Lung (tissue), 12 donors: ENCODE results near the gene NTHL1. TPM values are rescaled to one million over a fixed set of nuclear protein-coding genes. Genes with fewer than 3 reads are reported as not detected.
A peak's percentile ranks its signal among the peaks of the same experiment; 100 is the strongest.

Experiments
- ATAC-seq: fragments of 200-7000 bp; cut with Tn5 transposase; one replicate; pipeline ENCODE4 v1.9.1; 2020; ENCODE audit warnings: moderate number of reproducible peaks; ENCODE audit not compliant: insufficient read depth, low FRiP score
- DNase-seq, 3 donors: peaks; one replicate each; pipeline ENCODE4 v3.0.0-alpha.2; 2013 to 2017
- H3K27ac ChIP-seq, 2 donors: one replicate each; pipeline ENCODE4 v1.5.1; 2013; ENCODE audit warnings: mild to moderate bottlenecking in 2 of 2, moderate library complexity in 2 of 2, control low read depth in 1 of 2, inconsistent platforms in 1 of 2, low read depth in 1 of 2, low read length in 1 of 2
- H3K27me3 ChIP-seq, 3 donors: one replicate each; pipeline ENCODE4 v1.5.1; 2013; ENCODE audit warnings: low read length in 2 of 3; ENCODE audit not compliant: control insufficient read depth in 3 of 3, insufficient read depth in 3 of 3
- H3K36me3 ChIP-seq, 4 donors: one replicate each; pipeline ENCODE4 v1.5.1; 2013; ENCODE audit warnings: low read length in 4 of 4, mild to moderate bottlenecking in 1 of 4, moderate library complexity in 1 of 4; ENCODE audit not compliant: control insufficient read depth in 4 of 4, insufficient read depth in 4 of 4
- H3K4me1 ChIP-seq, 5 donors: one replicate each; pipeline ENCODE4 v1.5.1; 2013; ENCODE audit warnings: low read length in 5 of 5, mild to moderate bottlenecking in 2 of 5, moderate library complexity in 1 of 5; ENCODE audit not compliant: control insufficient read depth in 5 of 5, insufficient read depth in 5 of 5
- H3K4me3 ChIP-seq: one replicate; pipeline ENCODE4 v1.5.1; 2013; ENCODE audit warnings: mild to moderate bottlenecking, control low read depth, moderate library complexity
- H3K9ac ChIP-seq, 2 donors: one replicate each; pipeline ENCODE4 v1.5.1; 2013; ENCODE audit warnings: low read length in 2 of 2, control low read depth in 1 of 2; ENCODE audit not compliant: insufficient read depth in 1 of 2
- H3K9me3 ChIP-seq, 4 donors: one replicate each; pipeline ENCODE4 v1.5.1; 2013; ENCODE audit warnings: low read length in 3 of 4, mild to moderate bottlenecking in 1 of 4, moderate library complexity in 1 of 4; ENCODE audit not compliant: control insufficient read depth in 4 of 4, insufficient read depth in 3 of 4
- WGBS, 2 donors: extraction: QIAGEN DNeasy Blood & Tissue Kit; methylation state at CpG; one replicate each; pipeline ENCODE4 v1.1.7; 2013; 5-methylcytosine and 5-hydroxymethylcytosine counted together
- polyA plus RNA-seq, 2 donors: library from polyadenylated mRNA; stranded (reverse); fragments of 200-250 nt; gene quantifications; one replicate each; pipeline ENCODE4 v1.2.1, GENCODE V29; 2013
- total RNA-seq, 2 donors: library from RNA; depleted of rRNA in 1 of 2; stranded (reverse); fragments of >200 nt in 1 of 2; gene quantifications; one replicate each; pipeline ENCODE4 v1.2.1, GENCODE V29; 2014 to 2021
- TF ChIP-seq, protein P1 (sequence below): IDR thresholded peaks from 2 replicates; pipeline ENCODE4 v1.5.1; 2012; ENCODE audit warnings: mild to moderate bottlenecking; ENCODE audit errors: control extremely low read depth, extremely low read depth
- donor health status: control.
- donor health status: control.
- donor health status: Bipolar disorder and iron deficiency.
- donor health status: healthy.
- donor health status: DM: yes; HTN: yes; CAD: no.

NTHL1 gene
- total and polyA plus RNA-seq, 4 donors: 19.3 to 43.5 (median 29.1) TPM

DNA sequence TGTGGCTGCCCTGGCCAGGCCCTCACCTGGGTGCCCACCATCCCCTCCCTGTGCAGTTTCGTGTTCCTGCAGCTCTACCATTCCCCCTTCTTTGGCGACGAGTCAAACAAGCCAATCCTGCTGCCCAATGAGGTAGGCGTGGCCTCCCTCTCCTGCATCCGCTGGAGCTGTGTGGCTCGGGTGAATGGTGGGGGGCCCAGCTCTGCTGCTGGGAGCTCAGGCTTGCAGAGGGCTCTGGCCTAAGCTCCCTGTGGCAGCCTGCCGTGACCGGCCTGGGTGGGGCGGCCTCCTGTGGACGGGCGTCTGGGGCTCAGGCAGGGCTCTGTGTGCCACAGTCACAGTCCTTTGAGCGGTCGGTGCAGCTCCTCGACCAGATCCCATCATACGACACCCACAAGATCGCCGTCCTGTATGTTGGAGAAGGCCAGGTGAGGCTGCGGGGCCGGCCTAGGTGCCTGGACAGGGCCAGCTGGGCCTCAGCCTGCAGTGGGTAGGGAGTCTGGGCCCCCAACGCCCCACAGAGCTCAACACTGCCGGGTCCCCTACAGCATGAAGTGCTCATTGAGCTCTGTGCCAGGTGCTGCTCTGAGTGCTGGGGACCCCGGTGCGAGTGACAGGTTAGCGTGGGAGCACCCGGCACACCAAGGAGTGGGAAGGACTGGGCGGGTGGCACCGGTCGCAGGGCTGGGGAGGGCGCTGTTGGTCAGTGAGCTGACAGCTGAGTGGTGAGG is 37.4 kb upstream of the NTHL1 start:
- DNase-seq: no peak
- H3K36me3 ChIP-seq: peaks cover 3 to 88% (median 23%) of the 10 kb centered on the region in 4 donors

DNA sequence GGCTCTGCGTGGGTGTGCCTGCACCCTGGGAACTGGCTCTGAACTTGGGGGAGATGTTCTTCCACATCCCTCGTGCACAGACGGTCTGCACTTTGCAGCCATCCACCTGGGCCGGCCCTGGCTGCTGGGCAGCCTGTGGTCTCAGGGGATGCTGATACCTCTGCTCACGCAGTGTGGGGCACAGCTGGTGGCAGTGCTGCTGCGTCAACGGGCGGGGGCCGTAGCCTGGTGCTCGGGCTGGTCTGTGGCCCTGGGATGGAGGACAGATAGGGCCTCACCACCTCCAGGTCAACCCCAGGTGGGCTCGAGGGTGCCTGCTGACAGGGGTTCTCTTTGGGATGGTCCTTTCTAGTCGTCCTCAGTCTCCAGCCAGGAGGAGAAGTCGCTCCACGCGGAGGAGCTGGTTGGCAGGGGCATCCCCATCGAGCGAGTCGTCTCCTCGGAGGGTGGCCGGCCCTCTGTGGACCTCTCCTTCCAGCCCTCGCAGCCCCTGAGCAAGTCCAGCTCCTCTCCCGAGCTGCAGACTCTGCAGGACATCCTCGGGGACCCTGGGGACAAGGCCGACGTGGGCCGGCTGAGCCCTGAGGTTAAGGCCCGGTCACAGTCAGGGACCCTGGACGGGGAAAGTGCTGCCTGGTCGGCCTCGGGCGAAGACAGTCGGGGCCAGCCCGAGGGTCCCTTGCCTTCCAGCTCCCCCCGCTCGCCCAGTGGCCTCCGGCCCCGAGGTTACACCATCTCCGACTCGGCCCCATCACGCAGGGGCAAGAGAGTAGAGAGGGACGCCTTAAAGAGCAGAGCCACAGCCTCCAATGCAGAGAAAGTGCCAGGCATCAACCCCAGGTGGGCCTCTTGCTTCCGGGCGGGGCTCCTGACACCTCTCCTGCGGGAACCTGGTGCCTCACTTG is 36.5 kb upstream of the NTHL1 start:
- DNase-seq (no peak), ATAC-seq (no peak)
- Histone ChIP-seq H3K9me3 (peaks cover 0 to 1% (median 0%) of the 10 kb centered on the region in 4 donors), H3K9ac (no peak overlapping the region), H3K27ac (no peak overlapping the region), H3K36me3 (peaks cover 3 to 89% (median 26%) of the 10 kb centered on the region in 4 donors), H3K27me3 (no peaks in the 10 kb centered on the region), H3K4me1 (peaks cover 0 to 36% (median 14%) of the 10 kb centered on the region in 5 donors), H3K4me3 (no peak overlapping the region)
- WGBS, 2 donors: 96% methylated on average over 43 to 44 of the region's 44 CpGs
- TF ChIP-seq, protein P1, sequence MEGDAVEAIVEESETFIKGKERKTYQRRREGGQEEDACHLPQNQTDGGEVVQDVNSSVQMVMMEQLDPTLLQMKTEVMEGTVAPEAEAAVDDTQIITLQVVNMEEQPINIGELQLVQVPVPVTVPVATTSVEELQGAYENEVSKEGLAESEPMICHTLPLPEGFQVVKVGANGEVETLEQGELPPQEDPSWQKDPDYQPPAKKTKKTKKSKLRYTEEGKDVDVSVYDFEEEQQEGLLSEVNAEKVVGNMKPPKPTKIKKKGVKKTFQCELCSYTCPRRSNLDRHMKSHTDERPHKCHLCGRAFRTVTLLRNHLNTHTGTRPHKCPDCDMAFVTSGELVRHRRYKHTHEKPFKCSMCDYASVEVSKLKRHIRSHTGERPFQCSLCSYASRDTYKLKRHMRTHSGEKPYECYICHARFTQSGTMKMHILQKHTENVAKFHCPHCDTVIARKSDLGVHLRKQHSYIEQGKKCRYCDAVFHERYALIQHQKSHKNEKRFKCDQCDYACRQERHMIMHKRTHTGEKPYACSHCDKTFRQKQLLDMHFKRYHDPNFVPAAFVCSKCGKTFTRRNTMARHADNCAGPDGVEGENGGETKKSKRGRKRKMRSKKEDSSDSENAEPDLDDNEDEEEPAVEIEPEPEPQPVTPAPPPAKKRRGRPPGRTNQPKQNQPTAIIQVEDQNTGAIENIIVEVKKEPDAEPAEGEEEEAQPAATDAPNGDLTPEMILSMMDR: no peak

More for the DNA sequence above, 37.4 kb upstream of the NTHL1 start:
- no peak overlapping the region for H3K4me3 ChIP-seq
- H3K4me1 ChIP-seq: peaks cover 0 to 36% (median 14%) of the 10 kb centered on the region in 5 donors
- no peaks in the 10 kb centered on the region for H3K27me3 ChIP-seq
- no peak overlapping the region for H3K9ac ChIP-seq
- ATAC-seq: no peak
- H3K27ac ChIP-seq: no peak overlapping the region
- 93 to 95% methylated on average over 28 to 29 of the region's 29 CpGs for WGBS, 2 donors
- H3K9me3 ChIP-seq: peaks cover 0 to 1% (median 0%) of the 10 kb centered on the region in 4 donors
- TF ChIP-seq, protein P1: no peak

DNA sequence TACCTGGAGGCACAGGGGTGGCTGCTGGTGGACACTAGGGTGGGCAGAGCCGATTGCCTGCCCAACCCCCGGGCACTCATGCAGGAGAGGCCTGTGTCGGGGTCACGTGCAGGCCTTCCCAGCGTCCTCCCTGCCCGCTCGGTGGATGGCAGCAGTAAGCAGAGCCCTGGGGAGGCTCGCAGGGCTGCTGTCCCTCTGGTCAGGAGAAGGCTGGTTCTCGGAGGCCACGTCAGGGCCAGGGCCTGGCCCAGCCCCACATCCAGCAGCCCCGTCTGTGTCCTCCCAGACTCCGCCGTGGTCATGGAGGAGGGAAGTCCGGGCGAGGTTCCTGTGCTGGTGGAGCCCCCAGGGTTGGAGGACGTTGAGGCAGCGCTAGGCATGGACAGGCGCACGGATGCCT is 35.8 kb upstream of the NTHL1 start:
- peaks cover 0 to 1% (median 0%) of the 10 kb centered on the region in 4 donors for H3K9me3 ChIP-seq
- H3K4me1 ChIP-seq: peaks cover 0 to 36% (median 14%) of the 10 kb centered on the region in 5 donors
- DNase-seq (no peak), ATAC-seq (no peak)
- H3K9ac ChIP-seq: no peak overlapping the region
- H3K27ac ChIP-seq: peak overlapping the region in 1 of 2 donors; percentile 54
- WGBS, 2 donors: 69 to 74% methylated on average over 17 to 19 of the region's 19 CpGs
- TF ChIP-seq, protein P1: no peak
- H3K36me3 ChIP-seq: peaks cover 3 to 89% (median 25%) of the 10 kb centered on the region in 4 donors
- H3K4me3 ChIP-seq: no peak overlapping the region
- no peaks in the 10 kb centered on the region for H3K27me3 ChIP-seq
